GM19328 (cell line): ENCODE data around the gene OR10T2.
"Not testable (repeated sequence)": the region's sequence is repeated elsewhere in the genome, so short reads cannot be mapped to it uniquely, and the experiment has no call there.

Source experiments
- ATAC-seq: cut with Tn5 transposase; IDR thresholded peaks from one replicate; pipeline ENCODE4 v1.9.1; 2021; ENCODE audit warnings: mild to moderate bottlenecking, moderate library complexity; ENCODE audit not compliant: unreplicated experiment

Gene OR10T2

DNA sequence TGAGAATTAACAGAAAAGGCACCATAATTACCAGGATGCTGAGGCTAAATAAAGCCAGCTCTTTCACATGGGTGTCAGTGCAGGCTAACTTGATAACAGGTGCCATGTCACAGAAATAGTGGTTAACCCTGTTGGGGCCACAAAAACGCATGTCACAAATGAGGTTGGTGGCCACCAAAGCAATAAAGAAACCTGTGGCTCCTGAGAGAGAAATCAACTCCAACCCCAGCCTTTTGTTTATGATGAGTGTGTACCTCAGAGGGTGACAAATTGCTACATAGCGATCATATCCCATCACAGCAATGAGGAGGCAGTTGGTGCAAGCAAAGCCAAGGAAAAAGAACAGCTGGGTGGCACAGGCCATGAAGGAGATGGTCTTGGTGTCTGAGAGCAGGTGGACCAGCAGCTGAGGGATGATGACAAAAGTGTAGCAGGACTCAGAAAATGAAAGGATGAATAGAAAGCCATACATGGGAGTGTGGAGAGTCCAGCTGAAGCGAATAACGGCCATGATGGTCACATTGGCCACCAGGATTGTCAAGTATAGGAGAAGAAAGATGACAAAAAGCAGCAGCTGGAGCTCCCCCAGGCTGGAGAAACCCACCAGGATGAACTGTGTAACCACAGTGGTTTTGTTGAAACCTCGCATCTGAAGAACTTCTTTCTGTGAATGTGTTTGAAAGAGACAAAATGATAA, at the start of gene OR10T2:
Gene OR10T2 (minus strand): TSS at position 649 of the 697 bp plus-strand sequence. CDS start 0 bp downstream, at position 649.
- no peak for ATAC-seq

DNA sequence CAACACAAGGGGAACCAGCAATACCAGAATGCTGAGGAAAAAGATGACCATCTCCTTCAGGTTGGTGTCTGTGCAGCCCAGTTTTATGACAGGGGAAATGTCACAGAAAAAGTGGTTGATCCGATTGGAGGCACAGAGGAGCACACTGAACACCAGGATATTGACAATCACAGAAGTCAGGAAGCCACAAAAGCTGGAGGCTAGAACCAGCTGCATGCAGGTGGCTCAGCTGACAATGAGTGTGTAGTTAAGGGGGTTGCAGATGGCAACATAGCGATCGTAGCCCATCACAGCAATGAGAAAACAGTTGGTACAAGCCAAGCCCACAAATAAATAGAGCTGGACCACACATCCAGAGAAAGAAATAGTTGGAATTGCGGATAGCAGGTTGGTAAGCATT, 46.1 kb upstream of the OR10T2 start:
- no peak for ATAC-seq

DNA sequence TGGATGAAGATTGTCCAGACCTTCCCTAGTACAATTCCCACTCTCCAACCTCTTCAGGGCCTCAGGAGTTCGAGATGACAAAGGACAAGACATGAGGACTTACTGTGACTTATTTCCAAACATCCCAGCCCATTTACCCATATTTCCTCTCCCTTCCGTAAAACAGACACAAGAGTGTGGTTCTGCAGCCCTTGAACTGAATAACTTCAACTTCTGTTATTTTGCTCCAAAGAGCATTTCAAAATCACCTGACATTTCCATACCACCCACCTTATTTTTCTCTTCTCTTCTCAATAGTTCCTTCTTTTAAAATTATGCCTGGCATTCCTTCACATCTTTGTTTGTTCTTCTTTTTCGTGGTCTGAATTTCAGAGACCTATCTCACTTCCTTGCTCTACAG, 35.5 kb upstream of the OR10T2 start:
- no peak for ATAC-seq

DNA sequence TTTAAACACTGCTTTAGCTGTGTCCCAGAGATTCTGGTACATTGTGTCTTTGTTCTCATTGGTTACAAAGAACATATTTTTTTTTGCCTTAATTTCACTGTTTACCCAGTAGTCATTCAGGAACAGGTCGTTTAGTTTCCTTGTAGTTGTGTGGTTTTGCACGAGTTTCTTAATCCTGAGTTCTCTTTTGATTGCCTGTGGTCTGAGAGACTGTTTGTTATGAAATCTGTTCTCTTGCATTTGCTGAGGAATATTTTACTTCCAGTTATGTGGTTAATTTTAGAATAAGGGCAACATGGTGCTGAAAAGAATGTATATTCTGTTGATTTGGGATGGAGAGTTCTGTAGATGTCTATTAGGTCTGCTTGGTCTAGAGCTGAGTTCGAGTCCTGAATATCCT, 30.9 kb upstream of the OR10T2 start:
- not testable (repeated sequence) for ATAC-seq

- ATAC-seq: no peak
Observed at GRCh38 chr1:158426137-158426536, 26.9 kb upstream of the OR10T2 start, which contains the start of gene OR10K2. OR10K2 (minus strand) TSS chr1:158426237; CDS start chr1:158420866, 5,371 bp downstream.

- no peak for ATAC-seq
Observed at GRCh38 chr1:158425027-158425426, 25.8 kb upstream of the OR10T2 start.

GRCh38 chr1:158422212-158422611, 22.9 kb upstream of the OR10T2 start:
- ATAC-seq: no peak

GRCh38 chr1:158417586-158417985, 18.3 kb upstream of the OR10T2 start:
- ATAC-seq: no peak

GRCh38 chr1:158414651-158415345, 15.5 kb upstream of the OR10T2 start:
- ATAC-seq: no peak

DNA sequence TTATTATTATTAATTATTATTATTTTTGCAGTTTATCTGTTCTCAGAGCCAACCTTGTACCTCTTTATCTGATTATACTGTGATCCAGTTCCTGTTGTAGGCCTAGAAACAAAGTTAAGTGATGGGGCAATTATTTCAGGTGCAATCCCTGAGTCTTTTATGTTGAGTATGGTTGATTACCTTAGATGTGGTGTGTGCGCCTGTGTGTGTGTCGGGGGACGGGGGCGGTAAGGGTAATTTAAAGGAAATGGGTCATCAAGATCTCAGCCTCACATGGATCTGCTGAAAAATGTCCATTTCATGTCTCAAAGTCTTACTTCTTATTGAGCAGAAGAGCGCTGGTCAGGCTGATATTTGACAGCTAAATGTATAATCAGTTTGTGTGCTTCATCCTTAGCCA, 7.8 kb upstream of the OR10T2 start:
- ATAC-seq: no peak

DNA sequence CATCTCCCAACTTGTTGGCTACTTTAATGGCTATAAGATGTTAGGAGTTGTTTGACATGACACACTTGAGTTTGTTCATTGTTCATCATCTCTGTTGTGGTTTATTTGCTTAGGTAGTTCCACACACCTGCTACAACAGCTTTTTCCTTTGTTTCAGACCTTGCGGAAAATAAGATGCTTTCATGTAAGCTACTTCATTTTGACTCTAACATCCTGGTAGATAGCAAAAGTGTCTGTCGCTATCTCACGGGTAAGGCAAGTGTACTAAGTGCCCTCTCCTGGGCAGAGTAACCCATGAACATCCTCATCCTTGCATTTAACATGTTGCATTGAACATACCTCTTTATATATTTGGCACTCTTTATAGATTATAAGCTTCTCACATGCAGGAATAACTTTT, 1.6 kb upstream of the OR10T2 start:
- no peak for ATAC-seq

DNA sequence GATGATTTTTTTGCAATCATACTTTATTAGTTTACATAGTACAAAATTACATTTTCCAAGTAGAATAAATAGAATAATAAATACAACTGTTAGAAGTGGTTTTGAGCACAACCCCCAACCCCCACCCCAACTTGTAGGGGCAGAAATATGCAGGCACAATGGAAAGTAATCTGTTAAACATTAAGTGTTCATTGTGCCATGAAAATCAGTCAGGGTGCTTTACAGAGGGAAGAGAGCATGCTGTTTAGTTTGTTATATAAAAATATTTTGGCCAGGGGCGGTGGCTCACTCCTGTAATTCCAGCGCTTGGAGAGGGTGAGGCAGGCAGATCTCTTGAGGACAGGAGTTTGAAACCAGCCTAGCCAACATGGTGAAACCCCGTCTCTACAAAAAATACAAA, 2.6 kb downstream of the OR10T2 start:
- no peak for ATAC-seq

DNA sequence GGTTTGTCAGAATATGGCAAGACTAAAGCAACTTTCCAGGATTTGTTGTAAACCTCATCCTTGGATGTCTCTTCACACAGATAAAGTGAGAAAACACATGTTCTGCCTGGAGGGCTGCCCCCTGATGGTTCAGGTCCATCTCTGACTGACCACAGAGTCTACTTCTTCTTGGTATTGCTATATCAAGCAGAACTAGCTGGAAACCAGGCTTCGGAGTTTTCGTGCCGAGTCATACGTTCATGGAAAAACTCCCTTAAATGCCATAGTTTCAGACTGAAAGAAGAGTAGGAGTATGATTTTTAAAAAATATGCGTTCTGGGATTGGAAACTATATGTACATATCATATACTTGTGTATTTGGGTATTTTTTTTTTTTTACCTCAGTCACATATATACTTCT, 5.8 kb downstream of the OR10T2 start:
- no peak for ATAC-seq

GRCh38 chr1:158391099-158391498, 8.2 kb downstream of the OR10T2 start:
- ATAC-seq: no peak

GRCh38 chr1:158390331-158390730, 8.9 kb downstream of the OR10T2 start:
- ATAC-seq: no peak

DNA sequence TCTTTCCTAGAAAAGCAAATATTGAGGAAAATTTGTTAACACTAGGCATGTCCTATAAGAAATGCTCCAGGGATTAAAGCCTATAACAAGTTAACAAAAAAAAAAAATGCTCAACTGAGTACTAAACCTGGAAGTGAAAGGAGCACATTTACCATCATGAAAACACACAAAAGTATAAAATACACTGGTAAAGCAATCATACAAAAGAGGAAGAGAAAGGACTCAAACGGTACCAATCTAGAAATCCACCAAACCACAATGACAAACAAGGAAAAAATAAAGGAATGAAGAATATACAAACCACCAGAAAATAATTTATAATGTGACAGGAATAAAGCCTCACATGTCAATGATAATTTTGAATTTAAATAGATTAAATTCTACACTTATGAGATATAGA, 24.4 kb downstream of the OR10T2 start:
- no peak for ATAC-seq

GRCh38 chr1:158374101-158374500, 25.2 kb downstream of the OR10T2 start:
- ATAC-seq: not testable (repeated sequence)

GRCh38 chr1:158371188-158371953, 27.9 kb downstream of the OR10T2 start:
- peak; percentile 80 for ATAC-seq

DNA sequence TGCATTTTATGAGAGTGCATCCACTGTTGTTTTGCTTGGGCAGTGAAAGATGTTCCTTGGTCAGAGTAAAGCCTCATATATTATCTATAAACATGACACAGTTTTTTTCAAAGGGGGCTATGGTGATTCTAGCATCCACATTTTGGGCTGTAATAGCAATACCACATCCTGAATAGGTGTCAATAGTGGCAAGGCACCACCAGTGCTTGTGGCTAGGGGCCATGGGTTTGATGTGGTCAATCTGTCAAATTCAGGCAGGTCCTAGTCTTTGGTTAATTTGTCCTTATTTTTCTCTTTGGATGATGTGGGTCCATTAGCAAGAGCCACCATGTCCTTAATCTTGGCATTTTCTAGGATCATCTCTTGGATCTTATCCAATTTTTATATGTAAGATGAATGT, 32.5 kb downstream of the OR10T2 start:
- ATAC-seq: no peak

- ATAC-seq: no peak
Observed at GRCh38 chr1:158362941-158363340, 36.3 kb downstream of the OR10T2 start.

- ATAC-seq: no peak
Observed at GRCh38 chr1:158362482-158362881, 36.8 kb downstream of the OR10T2 start.

DNA sequence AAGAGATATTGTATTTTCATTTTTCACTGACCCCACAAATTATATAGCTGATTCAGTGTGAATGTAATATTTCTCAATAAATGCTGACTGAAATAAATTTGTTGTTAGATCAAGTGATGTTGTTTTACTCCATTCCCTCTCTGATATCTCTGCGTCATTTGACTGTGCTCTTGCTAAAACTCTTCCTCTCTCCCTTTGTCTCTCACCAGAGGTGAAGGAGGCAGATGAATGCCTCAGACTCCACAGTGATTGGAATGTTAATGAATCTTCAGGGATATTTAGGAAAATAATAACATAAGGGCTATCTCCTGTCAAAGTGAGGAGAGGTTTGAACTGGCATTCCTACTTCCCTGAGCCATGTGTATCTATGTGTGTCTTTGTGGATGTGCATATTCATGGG, 41.8 kb downstream of the OR10T2 start:
- ATAC-seq: no peak
